Kidney (tissue), 14 donors: ENCODE measurements around the gene TEX50. TPM values are rescaled to one million over a fixed set of nuclear protein-coding genes. Genes with fewer than 3 reads are reported as not detected.
"Not testable (repeated sequence)": the region's sequence is repeated elsewhere in the genome, so short reads cannot be mapped to it uniquely, and the experiment has no call there.

Source experiments
- DNase-seq, 5 donors: peaks; one replicate each; pipeline ENCODE4 v3.0.0-alpha.2; 2013 to 2020
- FAIRE-seq: peaks from 2 replicates; lab custom pipeline; 2012; peaks lifted over from hg19 to GRCh38; lab: Jason Lieb, UNC
- H3K27ac ChIP-seq, 2 donors: one replicate each; pipeline ENCODE4 v1.7.0; 2013; ENCODE audit warnings: low read depth in 2 of 2, low read length in 2 of 2, inconsistent platforms in 1 of 2
- H3K27me3 ChIP-seq: one replicate; pipeline ENCODE4 v1.7.1; 2013; ENCODE audit warnings: low read length, inconsistent platforms; ENCODE audit not compliant: control insufficient read depth, insufficient read depth
- H3K36me3 ChIP-seq, 3 donors: one replicate each; pipeline versions ENCODE4 v1.7.0 to v1.7.1; 2013; ENCODE audit warnings: low read length in 3 of 3, control low read depth in 1 of 3, inconsistent platforms in 1 of 3; ENCODE audit not compliant: insufficient read depth in 3 of 3, control insufficient read depth in 2 of 3
- H3K4me1 ChIP-seq, 3 donors: one replicate each; pipeline versions ENCODE4 v1.7.0 to v1.7.1; 2013; ENCODE audit warnings: low read length in 3 of 3, inconsistent platforms in 1 of 3, low read depth in 1 of 3; ENCODE audit not compliant: control insufficient read depth in 2 of 3, insufficient read depth in 2 of 3
- H3K4me3 ChIP-seq, 3 donors: one replicate each; pipeline versions ENCODE4 v1.7.0 to v1.8.1; 2013; ENCODE audit warnings: low read length in 3 of 3, control low read depth in 1 of 3, inconsistent platforms in 1 of 3
- H3K9ac ChIP-seq, 3 donors: one replicate each; pipeline versions ENCODE4 v1.7.0 to v1.7.1; 2013; ENCODE audit warnings: low read length in 3 of 3, control low read depth in 1 of 3, inconsistent platforms in 1 of 3
- H3K9me3 ChIP-seq, 3 donors: one replicate each; pipeline versions ENCODE4 v1.7.0 to v1.7.1; 2013; ENCODE audit warnings: low read length in 3 of 3, control low read depth in 1 of 3, inconsistent platforms in 1 of 3; ENCODE audit not compliant: control insufficient read depth in 2 of 3, insufficient read depth in 1 of 3
- intact Hi-C: fragments of 100-400 bp; cut with DNase I; formaldehyde crosslinking; loops from one replicate; pipeline ENCODE4 v1.11.1; 2022
- polyA plus RNA-seq: library from polyadenylated mRNA; stranded (reverse); fragments of 350-450 nt; fragmentation: Illumina TruSeq; extraction: RNeasy Lipid Tissue Mini Kit (QIAGEN cat#74804); gene quantifications from one replicate; pipeline ENCODE4 v1.2.3, GENCODE V29; 2014; ENCODE audit warnings: low read depth, low replicate concordance; ENCODE audit not compliant: insufficient read depth
- total RNA-seq: library from RNA; stranded (reverse); fragmentation: NEBNext Ultra II Directional; extraction: Animal tissue kit (Norgen Biotek cat#: 25700); gene quantifications from one replicate; pipeline ENCODE4 v1.2.1, GENCODE V29; 2021
- TF ChIP-seq, protein P1 (sequence below): IDR thresholded peaks from 3 replicates; pipeline ENCODE4 v1.5.1; 2012; ENCODE audit warnings: mild to moderate bottlenecking, moderate library complexity, borderline replicate concordance; ENCODE audit not compliant: insufficient read depth; ENCODE audit errors: extremely low read depth
- donor health status: control.
- donor health status: control.
- donor health status: control.
- donor health status: control.
- donor health status: control.
- donor health status: DM: yes; HTN: yes; CAD: no.
- donor health status: Normal renal cell carcinoma (clear cell type).

The TEX50 gene
- total and polyA plus RNA-seq, 2 donors from 2014 or later = not detected

DNA sequence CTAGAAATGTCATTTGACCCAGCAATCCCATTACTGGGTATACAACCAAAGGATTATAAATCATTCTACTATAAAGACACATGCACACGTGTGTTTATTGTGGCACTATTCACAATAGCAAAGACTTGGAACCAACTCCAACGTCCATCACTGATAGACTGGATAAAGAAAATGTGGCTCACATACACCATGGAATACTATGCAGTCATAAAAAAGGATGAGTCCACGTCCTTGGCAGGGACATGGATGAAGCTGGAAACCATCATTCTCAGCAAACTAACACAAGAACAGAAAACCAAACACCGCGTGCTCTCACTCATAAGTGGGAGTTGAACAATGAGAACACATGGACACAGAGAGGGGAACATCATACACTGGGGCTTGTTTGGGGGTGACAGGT is 45.0 kb downstream of the TEX50 start:
- H3K27me3 ChIP-seq, H3K27ac ChIP-seq, FAIRE-seq, H3K9me3 ChIP-seq, H3K4me1 ChIP-seq, DNase-seq, intact Hi-C loops, H3K4me3 ChIP-seq, H3K9ac ChIP-seq, H3K36me3 ChIP-seq: not testable (repeated sequence)

DNA sequence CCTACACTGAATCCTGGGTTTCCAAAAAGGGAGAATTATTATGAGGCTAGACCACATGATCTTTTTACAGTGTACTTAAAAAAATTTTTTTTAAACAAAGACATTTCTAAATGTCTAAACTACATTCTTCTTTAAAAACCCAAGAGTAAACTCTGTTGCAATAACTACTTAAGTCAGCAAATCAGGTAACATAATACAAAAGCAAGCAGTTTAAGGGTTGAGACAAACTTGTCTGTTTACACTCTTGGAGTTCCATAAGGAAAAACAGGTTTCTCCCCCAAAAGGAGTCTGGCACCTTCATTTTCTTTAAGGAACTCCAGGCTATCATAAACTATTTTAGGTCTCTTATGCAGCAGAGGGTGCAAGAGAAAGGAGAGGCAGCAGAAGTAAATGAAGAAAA is 47.0 kb downstream of the TEX50 start:
- intact Hi-C loops = no loop called here
- no peak for FAIRE-seq
- DNase-seq = no peak

DNA sequence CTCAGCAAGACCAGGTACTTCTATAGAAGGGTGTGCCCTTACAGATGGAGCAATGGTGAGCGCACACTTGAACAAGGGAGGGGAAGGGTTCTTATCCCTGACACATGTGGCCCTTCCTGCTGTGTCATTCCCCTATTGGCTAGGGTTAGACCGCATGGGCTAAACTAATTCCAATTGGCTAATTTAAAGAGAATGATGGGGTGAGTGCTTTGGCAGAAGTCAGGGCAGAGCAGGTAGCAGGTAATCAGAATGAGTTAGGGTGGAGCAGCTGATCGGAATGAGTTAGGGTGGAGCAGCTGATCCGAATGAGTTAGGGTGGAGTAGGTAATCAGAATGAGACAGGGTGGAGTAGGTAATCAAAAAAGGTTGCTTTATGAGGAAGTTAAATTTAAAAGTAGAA is 48.7 kb downstream of the TEX50 start:
- DNase-seq, H3K9ac ChIP-seq, H3K4me3 ChIP-seq, H3K27me3 ChIP-seq, intact Hi-C loops, FAIRE-seq, H3K9me3 ChIP-seq, H3K36me3 ChIP-seq, H3K4me1 ChIP-seq, H3K27ac ChIP-seq: not testable (repeated sequence)

More for the DNA sequence above, 47.0 kb downstream of the TEX50 start:
- H3K4me1 ChIP-seq = no peaks in the 10 kb centered on the region
- H3K4me3 ChIP-seq = no peak overlapping the region
- TF ChIP-seq, protein P1, sequence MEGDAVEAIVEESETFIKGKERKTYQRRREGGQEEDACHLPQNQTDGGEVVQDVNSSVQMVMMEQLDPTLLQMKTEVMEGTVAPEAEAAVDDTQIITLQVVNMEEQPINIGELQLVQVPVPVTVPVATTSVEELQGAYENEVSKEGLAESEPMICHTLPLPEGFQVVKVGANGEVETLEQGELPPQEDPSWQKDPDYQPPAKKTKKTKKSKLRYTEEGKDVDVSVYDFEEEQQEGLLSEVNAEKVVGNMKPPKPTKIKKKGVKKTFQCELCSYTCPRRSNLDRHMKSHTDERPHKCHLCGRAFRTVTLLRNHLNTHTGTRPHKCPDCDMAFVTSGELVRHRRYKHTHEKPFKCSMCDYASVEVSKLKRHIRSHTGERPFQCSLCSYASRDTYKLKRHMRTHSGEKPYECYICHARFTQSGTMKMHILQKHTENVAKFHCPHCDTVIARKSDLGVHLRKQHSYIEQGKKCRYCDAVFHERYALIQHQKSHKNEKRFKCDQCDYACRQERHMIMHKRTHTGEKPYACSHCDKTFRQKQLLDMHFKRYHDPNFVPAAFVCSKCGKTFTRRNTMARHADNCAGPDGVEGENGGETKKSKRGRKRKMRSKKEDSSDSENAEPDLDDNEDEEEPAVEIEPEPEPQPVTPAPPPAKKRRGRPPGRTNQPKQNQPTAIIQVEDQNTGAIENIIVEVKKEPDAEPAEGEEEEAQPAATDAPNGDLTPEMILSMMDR = no peak
- H3K27ac ChIP-seq = no peak overlapping the region
- H3K27me3 ChIP-seq = no peaks in the 10 kb centered on the region
- H3K9ac ChIP-seq = no peak overlapping the region
- H3K9me3 ChIP-seq = no peaks in the 10 kb centered on the region
- no peaks in the 10 kb centered on the region for H3K36me3 ChIP-seq

DNA sequence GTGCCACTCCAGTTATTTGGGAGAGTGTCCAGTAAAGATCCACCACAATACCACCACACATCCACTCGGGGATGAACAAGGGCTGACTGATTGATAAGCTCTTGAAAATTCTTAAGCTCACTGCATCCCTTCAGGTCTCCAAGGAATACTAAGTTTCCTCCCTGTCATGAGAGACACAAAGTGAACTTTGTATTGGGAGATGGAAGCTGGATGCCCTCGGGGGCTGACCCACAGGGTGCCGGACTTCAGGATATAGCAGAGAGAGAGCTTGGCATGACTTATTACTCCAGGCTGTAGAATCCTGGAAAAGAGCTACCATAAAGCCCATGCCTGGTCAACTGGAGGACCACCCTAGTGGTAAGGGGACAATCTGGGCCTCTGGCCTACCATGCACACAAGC is 50.0 kb downstream of the TEX50 start:
- intact Hi-C loops, H3K9me3 ChIP-seq, H3K4me3 ChIP-seq, H3K9ac ChIP-seq, H3K27ac ChIP-seq, H3K27me3 ChIP-seq, H3K36me3 ChIP-seq, FAIRE-seq, H3K4me1 ChIP-seq, DNase-seq: not testable (repeated sequence)

Other genes with a start within 250 kb of the TEX50 start
- 280 TPM for gene PRDX6, start 158.0 kb upstream of the TEX50 start, total RNA-seq
- 563 TPM for gene PRDX6, start 158.0 kb upstream of the TEX50 start, polyA plus RNA-seq
- gene SLC9C2, start 32.3 kb upstream of the TEX50 start, total RNA-seq = 0.72 TPM
- gene SLC9C2, start 32.3 kb upstream of the TEX50 start, polyA plus RNA-seq = 0.52 TPM
- 7.7 TPM for gene ANKRD45, start 34.5 kb downstream of the TEX50 start, total RNA-seq
- 1.2 TPM for gene ANKRD45, start 34.5 kb downstream of the TEX50 start, polyA plus RNA-seq
- gene KLHL20, start 79.6 kb downstream of the TEX50 start, total RNA-seq = 23.5 TPM
- gene KLHL20, start 79.6 kb downstream of the TEX50 start, polyA plus RNA-seq = 6.2 TPM
- 19.6 TPM for gene DARS2, start 189.3 kb downstream of the TEX50 start, total RNA-seq
- gene DARS2, start 189.3 kb downstream of the TEX50 start, polyA plus RNA-seq = 14.2 TPM
- 3.7 TPM for gene CENPL, start 189.5 kb downstream of the TEX50 start, total RNA-seq
- gene CENPL, start 189.5 kb downstream of the TEX50 start, polyA plus RNA-seq = 0.71 TPM
- 275 TPM for gene GAS5, start 232.7 kb downstream of the TEX50 start, total RNA-seq
- 239 TPM for gene GAS5, start 232.7 kb downstream of the TEX50 start, polyA plus RNA-seq
- 19.1 TPM for gene ZBTB37, start 233.0 kb downstream of the TEX50 start, total RNA-seq
- 1.0 TPM for gene ZBTB37, start 233.0 kb downstream of the TEX50 start, polyA plus RNA-seq